HepG2 (cell line): Measurements from ENCODE around the gene THOP1. TPM values are rescaled to one million over a fixed set of nuclear protein-coding genes. Genes with fewer than 3 reads are reported as not detected.

Experiments
- ADNP ChIP-seq: sonication (generic); formaldehyde crosslinking; IDR thresholded peaks from 2 replicates; pipeline ENCODE4 v1.4.0; 2020; ENCODE audit warnings: missing genetic modification reagents
- ATF7 ChIP-seq, 2 experiments: fragments of 450-650 bp in 1 of 2; sonication (generic) in 1 of 2; formaldehyde crosslinking in 1 of 2; IDR thresholded peaks; 2 replicates each; pipeline versions ENCODE4 v1.4.0 to v1.6.1; 2016 to 2020; ENCODE audit warnings: antibody characterized with exemption in 1 of 2, mild to moderate bottlenecking in 1 of 2, missing genetic modification reagents in 1 of 2
- ATF7-NPFF ChIP-seq: sonication (generic); formaldehyde crosslinking; IDR thresholded peaks from 2 replicates; pipeline ENCODE4 v1.8.1; 2023; ENCODE audit warnings: mild to moderate bottlenecking, low read depth, missing genetic modification reagents, moderate library complexity
- DNMT3B ChIP-seq: conservative IDR thresholded peaks from 2 replicates; pipeline ENCODE4 v1.6.1; 2016; ENCODE audit warnings: missing biosample characterization, control low read depth
- FOXC1 ChIP-seq: sonication (generic); formaldehyde crosslinking; IDR thresholded peaks from 2 replicates; pipeline ENCODE4 v1.8.0; 2022; ENCODE audit warnings: mild to moderate bottlenecking, missing genetic modification reagents, borderline replicate concordance
- NFYC ChIP-seq: IDR thresholded peaks from 2 replicates; pipeline ENCODE4 v1.6.1; 2016; ENCODE audit warnings: missing genetic modification reagents, missing compliant biosample characterization
- PHB2 ChIP-seq: fragments of 450-650 bp; IDR thresholded peaks from 2 replicates; pipeline ENCODE4 v1.6.1; 2018; ENCODE audit not compliant: partially characterized antibody
- RBM39 ChIP-seq: fragments of 200-400 bp; formaldehyde crosslinking; IDR thresholded peaks from one replicate; pipeline ENCODE4 v1.6.1; 2018; ENCODE audit warnings: antibody characterized with exemption, mild to moderate bottlenecking, low read depth, low read length; ENCODE audit not compliant: poor library complexity, severe bottlenecking
- SOX5 ChIP-seq: IDR thresholded peaks from 2 replicates; pipeline ENCODE4 v1.6.1; 2016; ENCODE audit warnings: borderline replicate concordance
- ZNF224 ChIP-seq: sonication (generic); formaldehyde crosslinking; IDR thresholded peaks from 2 replicates; pipeline ENCODE4 v1.5.0; 2020; ENCODE audit warnings: mild to moderate bottlenecking, missing genetic modification reagents
- ZNF354B ChIP-seq: sonication (generic); formaldehyde crosslinking; IDR thresholded peaks from 2 replicates; pipeline ENCODE4 v1.8.0; 2022; ENCODE audit warnings: mild to moderate bottlenecking, missing genetic modification reagents
- ZNF430 ChIP-seq: sonication (generic); formaldehyde crosslinking; IDR thresholded peaks from 2 replicates; pipeline ENCODE4 v1.9.0; 2021; ENCODE audit warnings: mild to moderate bottlenecking, missing genetic modification reagents
- ZNF569 ChIP-seq: sonication (generic); formaldehyde crosslinking; IDR thresholded peaks from 2 replicates; pipeline ENCODE4 v1.5.0; 2020; ENCODE audit warnings: mild to moderate bottlenecking, missing genetic modification reagents, moderate library complexity, borderline replicate concordance
- ZNF652 ChIP-seq: IDR thresholded peaks from 2 replicates; pipeline ENCODE4 v1.6.1; 2016; ENCODE audit warnings: low read depth, borderline replicate concordance
- ZNF839 ChIP-seq: sonication (generic); formaldehyde crosslinking; IDR thresholded peaks from 2 replicates; pipeline ENCODE4 v1.4.0; 2020; ENCODE audit warnings: missing genetic modification reagents, mild to moderate bottlenecking, borderline replicate concordance
- ZNF879 ChIP-seq: sonication (generic); formaldehyde crosslinking; IDR thresholded peaks from 2 replicates; pipeline ENCODE4 v1.8.1; 2023; ENCODE audit warnings: missing genetic modification reagents
- polyA plus RNA-seq, 8 experiments: library from polyadenylated mRNA; depleted of rRNA in 3 of 8; stranded (reverse) in 7 of 8; unstranded in 1 of 8; fragments of >200 nt; fragmentation: Illumina TruSeq in 4 of 8; extraction: Trizol in 4 of 8; gene quantifications; 2 replicates each; pipeline versions ENCODE4 v1.2.1 to v1.2.3, GENCODE V29; 2011 to 2016; ENCODE audit warnings: low read depth in 4 of 8, missing spikeins in 1 of 8, mixed read lengths in 1 of 8; ENCODE audit not compliant: insufficient read depth in 1 of 8
- total RNA-seq, 5 experiments: library from RNA; depleted of rRNA; stranded (reverse); fragments of >200 nt; fragmentation: Illumina TruSeq; extraction: Trizol; gene quantifications; 2 replicates each; pipeline ENCODE4 v1.2.3, GENCODE V29; 2016; ENCODE audit warnings: low read depth in 1 of 5
- TF ChIP-seq, protein P1 (sequence below): sonication (generic); formaldehyde crosslinking; IDR thresholded peaks from 2 replicates; pipeline ENCODE4 v1.4.0; 2020; ENCODE audit warnings: missing genetic modification reagents
- TF ChIP-seq, protein P2 (sequence below): sonication (generic); formaldehyde crosslinking; IDR thresholded peaks from 2 replicates; pipeline ENCODE4 v1.4.0; 2020; ENCODE audit warnings: mild to moderate bottlenecking, missing genetic modification reagents
- TF ChIP-seq, protein P3 (sequence below): sonication (generic); formaldehyde crosslinking; IDR thresholded peaks from 2 replicates; pipeline ENCODE4 v1.5.0; 2020; ENCODE audit warnings: missing genetic modification reagents, mild to moderate bottlenecking, borderline replicate concordance

THOP1 gene
- total and polyA plus RNA-seq, 2 of the 13 experiments (the other 11 are each of a cell fraction or from before 2014, with no cell fraction given), result 74.4 to 116 TPM

DNA sequence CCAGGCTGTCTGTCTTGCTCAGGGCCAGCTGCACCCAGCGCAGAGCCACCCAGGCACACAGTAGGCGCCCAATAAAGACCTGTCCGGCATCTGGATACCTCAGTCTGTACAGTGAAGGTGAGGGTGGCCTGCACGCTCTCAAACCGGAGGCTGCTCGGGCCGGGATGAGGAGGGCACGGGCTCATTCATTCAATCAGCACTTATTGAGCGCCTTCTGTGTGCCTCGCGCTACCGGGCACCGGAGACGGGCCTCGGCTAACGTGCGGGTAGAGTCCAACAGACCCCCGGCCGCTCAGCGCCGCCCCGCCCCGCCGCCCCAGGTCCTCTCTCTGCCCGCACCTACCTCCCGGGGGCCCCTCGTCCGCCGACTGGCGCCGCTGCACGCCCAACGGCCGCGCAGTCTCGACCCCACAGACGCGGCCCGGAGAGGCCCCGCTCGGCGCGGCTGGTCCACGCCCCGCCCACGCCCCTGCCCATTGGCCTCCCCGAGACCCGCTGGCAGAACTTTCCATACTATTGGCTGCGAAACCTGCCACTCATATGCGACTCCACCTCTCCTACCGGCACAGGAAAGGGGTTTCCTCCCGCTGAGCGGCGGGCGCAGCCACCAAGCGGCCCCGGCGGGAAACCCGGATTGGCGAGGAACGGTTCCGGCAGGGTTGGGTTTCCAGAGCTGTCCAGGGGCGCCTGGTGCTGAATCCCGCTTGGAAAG, 45.5 kb upstream of the THOP1 start, which contains the start of gene SLC39A3 (continued):
- no peak for TF ChIP-seq ATF7 (IDR thresholded peaks at IDR 0.05)
- no peak for TF ChIP-seq ATF7 (CRISPR knock-in tag; IDR thresholded peaks at IDR 0.05)
- TF ChIP-seq ADNP (CRISPR knock-in tag), result peak; percentile 47; the same call in 1 of the 2 replicates
- peak; percentile 98 for TF ChIP-seq RBM39
- peak; percentile 100 for TF ChIP-seq DNMT3B (CRISPR knock-in tag)
- TF ChIP-seq NFYC (CRISPR knock-in tag), result peak; percentile 93
- peak; percentile 59; the same call in 1 of the 2 replicates for TF ChIP-seq ZNF879
- TF ChIP-seq ZNF430 (CRISPR knock-in tag), result peak; percentile 98
- peak; percentile 94 for TF ChIP-seq ATF7-NPFF (CRISPR knock-in tag)
- 0 out of 2 replicates have a peak, but pooled peaks have one; percentile 60 for TF ChIP-seq ZNF652 (CRISPR knock-in tag)
- TF ChIP-seq ZNF354B, result peak; percentile 95; the same call in 1 of the 2 replicates
- no peak for TF ChIP-seq PHB2
- TF ChIP-seq FOXC1 (CRISPR knock-in tag), result peak; percentile 99
- TF ChIP-seq, protein P1, sequence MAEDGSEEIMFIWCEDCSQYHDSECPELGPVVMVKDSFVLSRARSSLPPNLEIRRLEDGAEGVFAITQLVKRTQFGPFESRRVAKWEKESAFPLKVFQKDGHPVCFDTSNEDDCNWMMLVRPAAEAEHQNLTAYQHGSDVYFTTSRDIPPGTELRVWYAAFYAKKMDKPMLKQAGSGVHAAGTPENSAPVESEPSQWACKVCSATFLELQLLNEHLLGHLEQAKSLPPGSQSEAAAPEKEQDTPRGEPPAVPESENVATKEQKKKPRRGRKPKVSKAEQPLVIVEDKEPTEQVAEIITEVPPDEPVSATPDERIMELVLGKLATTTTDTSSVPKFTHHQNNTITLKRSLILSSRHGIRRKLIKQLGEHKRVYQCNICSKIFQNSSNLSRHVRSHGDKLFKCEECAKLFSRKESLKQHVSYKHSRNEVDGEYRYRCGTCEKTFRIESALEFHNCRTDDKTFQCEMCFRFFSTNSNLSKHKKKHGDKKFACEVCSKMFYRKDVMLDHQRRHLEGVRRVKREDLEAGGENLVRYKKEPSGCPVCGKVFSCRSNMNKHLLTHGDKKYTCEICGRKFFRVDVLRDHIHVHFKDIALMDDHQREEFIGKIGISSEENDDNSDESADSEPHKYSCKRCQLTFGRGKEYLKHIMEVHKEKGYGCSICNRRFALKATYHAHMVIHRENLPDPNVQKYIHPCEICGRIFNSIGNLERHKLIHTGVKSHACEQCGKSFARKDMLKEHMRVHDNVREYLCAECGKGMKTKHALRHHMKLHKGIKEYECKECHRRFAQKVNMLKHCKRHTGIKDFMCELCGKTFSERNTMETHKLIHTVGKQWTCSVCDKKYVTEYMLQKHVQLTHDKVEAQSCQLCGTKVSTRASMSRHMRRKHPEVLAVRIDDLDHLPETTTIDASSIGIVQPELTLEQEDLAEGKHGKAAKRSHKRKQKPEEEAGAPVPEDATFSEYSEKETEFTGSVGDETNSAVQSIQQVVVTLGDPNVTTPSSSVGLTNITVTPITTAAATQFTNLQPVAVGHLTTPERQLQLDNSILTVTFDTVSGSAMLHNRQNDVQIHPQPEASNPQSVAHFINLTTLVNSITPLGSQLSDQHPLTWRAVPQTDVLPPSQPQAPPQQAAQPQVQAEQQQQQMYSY (CRISPR knock-in tag), result peak; percentile 58; the same call in 1 of the 2 replicates
- peak; percentile 87; the same call in 1 of the 2 replicates for TF ChIP-seq ZNF224 (CRISPR knock-in tag)
- TF ChIP-seq, protein P2, sequence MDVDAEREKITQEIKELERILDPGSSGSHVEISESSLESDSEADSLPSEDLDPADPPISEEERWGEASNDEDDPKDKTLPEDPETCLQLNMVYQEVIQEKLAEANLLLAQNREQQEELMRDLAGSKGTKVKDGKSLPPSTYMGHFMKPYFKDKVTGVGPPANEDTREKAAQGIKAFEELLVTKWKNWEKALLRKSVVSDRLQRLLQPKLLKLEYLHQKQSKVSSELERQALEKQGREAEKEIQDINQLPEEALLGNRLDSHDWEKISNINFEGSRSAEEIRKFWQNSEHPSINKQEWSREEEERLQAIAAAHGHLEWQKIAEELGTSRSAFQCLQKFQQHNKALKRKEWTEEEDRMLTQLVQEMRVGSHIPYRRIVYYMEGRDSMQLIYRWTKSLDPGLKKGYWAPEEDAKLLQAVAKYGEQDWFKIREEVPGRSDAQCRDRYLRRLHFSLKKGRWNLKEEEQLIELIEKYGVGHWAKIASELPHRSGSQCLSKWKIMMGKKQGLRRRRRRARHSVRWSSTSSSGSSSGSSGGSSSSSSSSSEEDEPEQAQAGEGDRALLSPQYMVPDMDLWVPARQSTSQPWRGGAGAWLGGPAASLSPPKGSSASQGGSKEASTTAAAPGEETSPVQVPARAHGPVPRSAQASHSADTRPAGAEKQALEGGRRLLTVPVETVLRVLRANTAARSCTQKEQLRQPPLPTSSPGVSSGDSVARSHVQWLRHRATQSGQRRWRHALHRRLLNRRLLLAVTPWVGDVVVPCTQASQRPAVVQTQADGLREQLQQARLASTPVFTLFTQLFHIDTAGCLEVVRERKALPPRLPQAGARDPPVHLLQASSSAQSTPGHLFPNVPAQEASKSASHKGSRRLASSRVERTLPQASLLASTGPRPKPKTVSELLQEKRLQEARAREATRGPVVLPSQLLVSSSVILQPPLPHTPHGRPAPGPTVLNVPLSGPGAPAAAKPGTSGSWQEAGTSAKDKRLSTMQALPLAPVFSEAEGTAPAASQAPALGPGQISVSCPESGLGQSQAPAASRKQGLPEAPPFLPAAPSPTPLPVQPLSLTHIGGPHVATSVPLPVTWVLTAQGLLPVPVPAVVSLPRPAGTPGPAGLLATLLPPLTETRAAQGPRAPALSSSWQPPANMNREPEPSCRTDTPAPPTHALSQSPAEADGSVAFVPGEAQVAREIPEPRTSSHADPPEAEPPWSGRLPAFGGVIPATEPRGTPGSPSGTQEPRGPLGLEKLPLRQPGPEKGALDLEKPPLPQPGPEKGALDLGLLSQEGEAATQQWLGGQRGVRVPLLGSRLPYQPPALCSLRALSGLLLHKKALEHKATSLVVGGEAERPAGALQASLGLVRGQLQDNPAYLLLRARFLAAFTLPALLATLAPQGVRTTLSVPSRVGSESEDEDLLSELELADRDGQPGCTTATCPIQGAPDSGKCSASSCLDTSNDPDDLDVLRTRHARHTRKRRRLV, result peak; percentile 79; the same call in 1 of the 2 replicates
- 0 out of 2 replicates have a peak, but pooled peaks have one; percentile 8 for TF ChIP-seq ZNF839
- peak; percentile 81 for TF ChIP-seq SOX5 (CRISPR knock-in tag)
- TF ChIP-seq, protein P3, sequence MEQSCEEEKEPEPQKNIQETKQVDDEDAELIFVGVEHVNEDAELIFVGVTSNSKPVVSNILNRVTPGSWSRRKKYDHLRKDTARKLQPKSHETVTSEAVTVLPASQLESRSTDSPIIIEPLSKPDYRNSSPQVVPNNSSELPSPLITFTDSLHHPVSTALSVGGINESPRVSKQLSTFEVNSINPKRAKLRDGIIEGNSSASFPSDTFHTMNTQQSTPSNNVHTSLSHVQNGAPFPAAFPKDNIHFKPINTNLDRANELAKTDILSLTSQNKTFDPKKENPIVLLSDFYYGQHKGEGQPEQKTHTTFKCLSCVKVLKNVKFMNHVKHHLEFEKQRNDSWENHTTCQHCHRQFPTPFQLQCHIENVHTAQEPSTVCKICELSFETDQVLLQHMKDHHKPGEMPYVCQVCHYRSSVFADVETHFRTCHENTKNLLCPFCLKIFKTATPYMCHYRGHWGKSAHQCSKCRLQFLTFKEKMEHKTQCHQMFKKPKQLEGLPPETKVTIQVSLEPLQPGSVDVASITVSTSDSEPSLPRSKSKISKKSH (CRISPR knock-in tag), result peak; percentile 97; the same call in 1 of the 2 replicates
- TF ChIP-seq ZNF569 (CRISPR knock-in tag), result no peak
